Adipocyte (in vitro differentiated cells): ENCODE measurements around the gene TMPRSS9.
"Not testable (repeated sequence)": the region's sequence is repeated elsewhere in the genome, so short reads cannot be mapped to it uniquely, and the experiment has no call there.

Experiments
- DNase-seq: peaks from one replicate; pipeline ENCODE4 v3.0.0-alpha.2; 2015; ENCODE audit warnings: low read depth
- H3K27me3 ChIP-seq: replicated peaks from 2 replicates; pipeline ENCODE4 v1.7.0; 2013; ENCODE audit warnings: mild to moderate bottlenecking, low read length, moderate library complexity; ENCODE audit not compliant: control insufficient read depth, insufficient read depth
- H3K36me3 ChIP-seq: 2 replicates; pipeline ENCODE4 v1.7.0; 2013; ENCODE audit warnings: low read length, mild to moderate bottlenecking, moderate library complexity; ENCODE audit not compliant: control insufficient read depth, insufficient read depth, severe bottlenecking
- H3K4me1 ChIP-seq: 2 replicates; pipeline ENCODE4 v1.7.0; 2013; ENCODE audit warnings: mild to moderate bottlenecking, low read length, moderate library complexity; ENCODE audit not compliant: control insufficient read depth, insufficient read depth
- H3K4me3 ChIP-seq: 2 replicates; pipeline ENCODE4 v1.7.0; 2013; ENCODE audit warnings: mild to moderate bottlenecking, low read length, moderate library complexity
- H3K9ac ChIP-seq: 2 replicates; pipeline ENCODE4 v1.7.0; 2013; ENCODE audit warnings: mild to moderate bottlenecking, low read length, moderate library complexity
- H3K9me3 ChIP-seq: 2 replicates; pipeline ENCODE4 v1.7.0; 2013; ENCODE audit warnings: mild to moderate bottlenecking, low read length, moderate library complexity; ENCODE audit not compliant: control insufficient read depth

Gene TMPRSS9

DNA sequence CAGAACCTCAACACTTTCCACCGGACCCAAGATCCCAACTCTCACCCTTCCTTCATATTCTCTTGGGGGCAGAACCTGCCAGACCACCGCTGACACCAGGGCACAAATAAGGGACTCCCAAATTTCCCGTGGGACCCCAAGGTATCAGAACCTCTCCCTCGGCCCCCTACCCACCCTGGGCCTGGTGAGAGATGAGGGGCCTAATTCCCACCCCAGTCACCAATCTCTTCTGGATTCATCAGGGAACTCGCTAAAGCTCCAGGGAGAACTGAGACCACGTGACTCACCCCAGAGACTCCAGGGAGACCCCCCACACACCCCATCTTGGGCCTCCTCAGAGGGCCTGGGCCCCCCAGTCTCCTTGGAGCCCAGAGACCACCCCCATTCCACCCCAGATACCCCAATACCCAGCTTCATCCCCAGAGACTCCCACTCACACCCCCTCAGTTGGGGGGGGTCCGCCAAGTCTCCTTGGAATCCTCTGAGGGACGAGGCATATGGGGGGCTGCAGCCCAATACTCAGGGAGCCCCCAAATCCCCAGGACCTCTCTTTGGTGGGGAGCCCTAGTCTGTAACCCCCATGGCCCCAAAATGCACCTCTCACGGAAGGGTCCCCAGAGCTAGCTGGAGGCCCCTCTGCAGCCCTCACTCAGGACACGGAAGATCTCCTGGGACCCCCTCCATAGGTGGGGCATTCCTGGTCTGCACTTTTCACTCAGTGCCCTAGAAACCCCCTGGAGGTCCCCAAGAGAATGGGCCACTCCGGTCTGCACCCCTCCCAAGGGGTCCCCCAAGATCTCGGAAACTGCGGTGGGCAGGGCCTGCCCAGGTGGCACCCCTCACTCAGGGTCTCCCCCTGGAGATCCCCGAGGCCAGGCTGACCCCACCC is 95.1 kb downstream of the TMPRSS9 start:
- H3K9ac ChIP-seq: peak overlapping the region; percentile 88
- no peaks in the 10 kb centered on the region for H3K36me3 ChIP-seq
- no peak for DNase-seq
- H3K9me3 ChIP-seq: no peaks in the 10 kb centered on the region
- peaks cover 10% of the 10 kb centered on the region for H3K4me1 ChIP-seq
- H3K4me3 ChIP-seq: peak overlapping the region; percentile 87
- no peaks in the 10 kb centered on the region for H3K27me3 ChIP-seq

DNA sequence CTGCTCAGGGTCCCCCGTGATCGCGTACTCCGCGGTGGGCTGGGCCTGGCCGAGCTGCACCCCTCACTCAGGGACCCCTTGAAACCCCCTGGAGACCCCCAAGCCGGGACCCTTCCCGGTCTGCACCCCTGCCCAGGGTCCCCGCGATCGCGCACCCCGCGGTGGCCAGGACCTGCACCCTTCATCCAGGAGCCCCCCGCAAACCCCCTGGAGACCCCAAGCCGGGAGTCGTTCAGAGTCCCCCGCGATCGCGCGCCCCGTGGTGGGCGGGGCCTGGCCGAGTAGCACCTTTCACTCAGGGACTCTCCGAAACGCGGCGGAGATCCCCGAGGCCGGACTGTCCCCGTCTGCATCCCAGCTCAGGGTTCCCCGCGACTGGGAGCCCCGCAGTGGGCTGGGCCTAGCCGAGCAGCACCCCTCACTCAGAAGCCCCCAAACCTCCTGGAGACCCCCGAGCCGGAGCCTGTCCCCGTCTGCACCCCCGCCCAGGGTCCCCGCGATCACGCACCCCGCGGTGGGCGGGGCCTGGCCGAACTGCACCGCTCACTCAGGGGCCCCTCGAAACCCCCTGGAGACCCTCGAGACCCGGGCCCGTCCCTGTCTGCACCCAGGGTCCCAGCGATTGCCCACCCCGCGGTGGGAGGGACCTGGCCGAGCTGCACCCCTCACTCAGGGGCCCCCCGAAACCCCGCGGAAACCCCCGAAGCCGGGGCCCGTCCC is 95.9 kb downstream of the TMPRSS9 start:
- H3K9ac ChIP-seq: peak overlapping the region; percentile 88

DNA sequence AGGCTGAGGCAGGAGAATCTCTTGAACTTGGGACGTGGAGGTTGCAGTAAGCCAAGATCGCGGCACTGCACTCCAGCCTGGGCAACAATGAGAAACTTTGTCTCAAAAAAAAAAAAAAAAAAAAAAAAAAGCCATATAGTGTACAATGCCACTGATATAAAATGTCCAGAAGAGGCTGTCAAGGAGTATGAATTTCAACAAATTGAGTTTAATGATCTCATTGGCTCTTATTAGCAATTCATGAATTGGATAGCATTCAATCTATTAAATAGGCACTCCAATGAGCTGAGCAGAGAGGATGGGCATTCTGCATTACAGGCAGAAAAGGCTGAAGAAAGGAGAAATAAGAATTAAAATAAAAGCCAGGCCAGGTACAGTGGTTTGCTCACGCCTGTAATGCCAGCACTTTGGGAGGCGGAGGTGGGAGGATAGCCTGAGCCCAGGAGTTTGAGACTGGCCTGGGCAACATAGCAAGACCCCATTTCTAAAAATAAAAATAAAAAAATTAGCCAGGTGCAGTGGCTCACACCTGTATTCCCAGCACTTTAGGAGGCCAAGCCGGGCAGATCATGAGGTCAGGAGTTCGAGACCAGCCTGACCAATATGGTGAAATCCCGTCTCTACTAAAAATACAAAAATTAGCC is 97.5 kb downstream of the TMPRSS9 start:
- Histone ChIP-seq H3K9ac (peak overlapping the region; percentile 81), H3K4me3 (peak overlapping the region; percentile 78), H3K27me3 (no peaks in the 10 kb centered on the region), H3K36me3 (no peaks in the 10 kb centered on the region), H3K4me1 (peaks cover 15% of the 10 kb centered on the region), H3K9me3 (no peaks in the 10 kb centered on the region)
- DNase-seq: no peak

More for the DNA sequence above, 95.9 kb downstream of the TMPRSS9 start:
- Histone ChIP-seq H3K27me3 (no peaks in the 10 kb centered on the region), H3K9me3 (no peaks in the 10 kb centered on the region), H3K36me3 (no peaks in the 10 kb centered on the region), H3K4me3 (peak overlapping the region; percentile 87), H3K4me1 (peaks cover 10% of the 10 kb centered on the region)
- peak; percentile 52 for DNase-seq

DNA sequence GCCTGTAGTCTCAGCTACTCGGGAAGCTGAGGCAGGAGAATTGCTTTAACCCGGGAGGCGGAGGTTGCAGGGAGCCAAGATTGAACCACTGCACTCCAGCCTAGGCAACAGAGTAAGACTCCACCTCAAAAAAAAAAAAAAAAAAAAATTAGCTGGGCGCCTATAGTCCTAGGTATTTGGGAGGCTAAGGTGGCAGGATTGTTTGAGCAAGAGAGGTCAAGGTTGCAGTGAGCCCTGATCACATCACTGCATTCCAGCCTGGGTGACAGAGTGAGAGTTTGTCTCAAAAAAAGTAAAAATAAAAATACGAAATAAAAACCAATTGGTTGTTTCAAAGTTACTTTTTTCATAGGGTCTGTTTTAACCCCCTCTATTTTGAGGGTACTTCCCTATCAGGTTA is 98.0 kb downstream of the TMPRSS9 start:
- no peaks in the 10 kb centered on the region for H3K27me3 ChIP-seq
- no peak for DNase-seq
- peaks cover 17% of the 10 kb centered on the region for H3K4me1 ChIP-seq
- H3K4me3 ChIP-seq: no peak overlapping the region
- H3K36me3 ChIP-seq: no peaks in the 10 kb centered on the region
- no peak overlapping the region for H3K9ac ChIP-seq
- no peaks in the 10 kb centered on the region for H3K9me3 ChIP-seq

DNA sequence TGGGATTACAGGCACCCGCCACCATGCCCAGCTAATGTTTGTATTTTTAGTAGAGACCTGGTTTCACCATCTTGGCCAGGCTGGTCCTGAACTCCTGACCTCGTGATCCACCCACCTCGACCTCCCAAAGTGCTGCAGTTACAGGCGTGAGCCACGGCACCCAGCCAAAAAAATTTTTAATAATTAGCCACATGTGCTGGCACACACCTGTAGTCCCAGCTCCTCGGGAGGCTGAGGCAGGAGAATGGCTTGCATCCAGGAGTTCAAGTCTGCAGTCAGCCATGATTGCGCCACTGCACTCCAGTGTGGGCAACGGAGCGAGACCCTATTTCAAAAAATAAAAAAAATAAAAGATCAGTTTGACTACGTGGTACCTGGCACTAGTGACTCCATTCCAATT is 98.7 kb downstream of the TMPRSS9 start:
- DNase-seq: not testable (repeated sequence)

DNA sequence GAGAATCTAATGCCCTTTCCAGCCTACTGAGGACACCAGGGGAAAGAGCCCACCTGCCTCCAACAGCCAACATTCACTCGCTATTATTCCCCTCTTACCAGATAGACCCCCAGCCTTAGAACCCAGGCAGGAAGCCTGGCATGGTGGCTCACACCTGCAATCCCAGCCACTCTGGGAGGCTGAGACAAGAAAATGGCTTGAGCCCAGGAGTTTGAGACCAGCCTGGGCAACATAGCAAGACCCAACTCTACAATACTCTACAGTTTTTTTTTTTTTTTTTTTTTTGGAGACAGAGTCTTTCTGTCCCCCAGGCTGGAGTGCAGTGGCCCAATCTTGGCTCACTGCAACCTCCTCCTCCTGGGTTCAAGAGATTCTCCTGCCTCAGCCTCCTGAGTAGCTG is 100.2 kb downstream of the TMPRSS9 start:
- Histone ChIP-seq H3K4me1 (peaks cover 17% of the 10 kb centered on the region), H3K36me3 (no peaks in the 10 kb centered on the region), H3K9me3 (no peaks in the 10 kb centered on the region), H3K27me3 (no peaks in the 10 kb centered on the region), H3K9ac (no peak overlapping the region), H3K4me3 (no peak overlapping the region)
- no peak for DNase-seq

More for the DNA sequence above, 98.7 kb downstream of the TMPRSS9 start:
- H3K9me3 ChIP-seq, H3K4me3 ChIP-seq, H3K27me3 ChIP-seq, H3K36me3 ChIP-seq, H3K9ac ChIP-seq: not testable (repeated sequence)
- peaks cover 17% of the 10 kb centered on the region for H3K4me1 ChIP-seq

DNA sequence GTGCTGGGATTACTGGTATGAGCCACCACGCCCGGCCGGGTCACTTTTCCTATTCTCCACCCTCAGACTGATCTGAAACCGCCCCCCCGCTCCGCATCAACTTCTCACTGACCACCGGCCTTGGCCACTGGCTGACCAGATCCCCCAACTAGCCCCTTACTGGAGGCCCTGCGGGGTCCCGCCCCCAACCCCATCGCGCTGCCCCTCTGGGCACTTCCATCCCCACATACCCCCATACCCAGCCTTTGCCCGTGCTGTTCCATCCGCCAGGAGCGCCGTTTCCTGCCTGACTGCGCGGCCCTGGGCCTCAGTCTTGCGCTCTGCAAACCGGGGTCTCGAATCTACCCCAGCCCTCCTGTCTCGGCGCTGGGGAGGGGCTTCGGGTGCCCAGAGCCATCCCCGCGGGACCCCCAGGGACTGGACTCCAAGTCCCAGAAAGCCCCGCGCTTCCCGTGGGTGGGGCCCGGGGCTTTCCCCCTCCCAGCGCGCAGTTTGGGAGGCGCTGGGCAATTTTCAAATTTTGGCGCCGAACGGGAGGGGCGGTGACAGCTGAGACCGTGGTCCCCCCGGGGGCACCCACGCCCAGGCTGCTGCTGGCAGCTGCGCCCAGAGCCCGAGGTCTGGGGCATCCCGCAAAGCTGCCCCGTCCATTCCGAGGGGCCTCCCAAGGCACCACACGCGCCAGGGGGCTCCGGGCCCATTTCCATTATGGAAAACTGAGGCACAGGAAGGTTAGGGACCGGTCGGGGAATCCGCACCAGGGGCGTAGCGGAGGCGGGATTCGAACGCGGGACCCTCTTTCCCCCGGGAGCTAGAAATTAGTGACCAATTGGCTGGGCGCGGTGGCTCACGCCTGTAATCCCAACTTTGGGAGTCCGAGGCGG is 101.9 kb downstream of the TMPRSS9 start:
- Histone ChIP-seq H3K36me3 (no peaks in the 10 kb centered on the region), H3K4me3 (peak overlapping the region; percentile 86), H3K4me1 (peaks cover 11% of the 10 kb centered on the region), H3K9me3 (no peaks in the 10 kb centered on the region), H3K27me3 (no peaks in the 10 kb centered on the region), H3K9ac (peak overlapping the region; percentile 79)
- DNase-seq: peak; percentile 73

DNA sequence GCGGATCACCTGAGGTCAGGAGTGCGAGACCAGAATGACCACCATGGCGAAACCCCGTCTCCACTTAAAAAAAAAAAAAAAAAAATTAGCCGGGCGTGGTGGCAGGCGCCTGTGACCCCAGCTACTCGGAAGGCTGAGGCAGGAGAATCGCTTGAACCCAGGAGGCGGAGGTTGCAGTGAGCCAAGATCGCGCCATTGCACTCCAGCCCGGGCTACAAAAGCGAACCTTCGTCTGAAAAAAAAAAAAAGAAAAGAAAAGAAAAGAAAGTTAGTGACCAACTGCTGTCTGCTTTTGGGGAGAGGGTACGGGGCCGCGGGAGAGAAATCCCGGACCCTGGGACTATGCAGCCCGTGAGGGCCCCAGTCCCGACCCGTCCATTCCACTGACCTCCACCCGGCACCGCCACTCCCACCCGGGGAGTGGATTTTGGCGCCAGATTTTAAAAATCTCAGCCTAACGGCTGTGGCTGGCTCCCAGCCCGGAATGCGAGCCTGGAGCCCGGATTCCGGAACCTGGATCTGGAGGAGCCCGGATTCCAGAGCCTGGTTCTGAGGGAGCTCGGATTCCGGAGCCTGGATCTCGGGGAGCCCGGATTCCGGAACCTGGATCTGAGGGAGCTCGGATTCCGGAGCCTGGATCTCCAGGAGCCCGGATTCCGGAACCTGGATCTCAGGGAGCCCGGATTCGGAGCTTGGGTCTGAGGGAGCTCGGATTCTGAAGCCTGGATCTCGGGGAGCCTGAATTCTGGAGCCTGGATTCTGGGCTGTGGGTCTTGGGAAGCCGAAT is 102.8 kb downstream of the TMPRSS9 start:
- Histone ChIP-seq H3K4me1 (peaks cover 7% of the 10 kb centered on the region), H3K27me3 (no peaks in the 10 kb centered on the region)

DNA sequence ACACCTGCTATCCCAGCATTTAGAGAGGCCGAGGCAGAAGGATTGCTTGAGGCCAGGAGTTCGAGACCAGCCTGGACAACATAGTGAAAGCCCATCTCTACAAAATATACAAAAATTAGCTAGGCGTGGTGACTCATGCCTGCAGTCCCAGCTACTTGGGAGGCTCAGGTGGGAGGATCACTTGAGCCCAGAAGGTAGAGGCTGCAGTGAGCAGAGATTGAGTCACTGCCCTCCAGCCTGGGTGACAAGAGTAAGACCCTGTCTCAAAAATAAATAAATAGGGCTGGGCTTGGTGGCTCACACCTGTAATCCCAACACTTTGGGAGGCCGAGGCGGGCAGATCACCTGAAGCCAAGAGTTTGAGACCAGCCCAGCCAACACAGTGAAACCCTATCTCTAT is 103.6 kb downstream of the TMPRSS9 start:
- H3K27me3 ChIP-seq, DNase-seq, H3K9ac ChIP-seq, H3K9me3 ChIP-seq, H3K4me1 ChIP-seq, H3K36me3 ChIP-seq, H3K4me3 ChIP-seq: not testable (repeated sequence)

More for the DNA sequence above, 102.8 kb downstream of the TMPRSS9 start:
- Histone ChIP-seq H3K9me3 (no peaks in the 10 kb centered on the region), H3K36me3 (no peaks in the 10 kb centered on the region), H3K9ac (peak overlapping the region; percentile 79), H3K4me3 (peak overlapping the region; percentile 86)
- DNase-seq: peak; percentile 96

DNA sequence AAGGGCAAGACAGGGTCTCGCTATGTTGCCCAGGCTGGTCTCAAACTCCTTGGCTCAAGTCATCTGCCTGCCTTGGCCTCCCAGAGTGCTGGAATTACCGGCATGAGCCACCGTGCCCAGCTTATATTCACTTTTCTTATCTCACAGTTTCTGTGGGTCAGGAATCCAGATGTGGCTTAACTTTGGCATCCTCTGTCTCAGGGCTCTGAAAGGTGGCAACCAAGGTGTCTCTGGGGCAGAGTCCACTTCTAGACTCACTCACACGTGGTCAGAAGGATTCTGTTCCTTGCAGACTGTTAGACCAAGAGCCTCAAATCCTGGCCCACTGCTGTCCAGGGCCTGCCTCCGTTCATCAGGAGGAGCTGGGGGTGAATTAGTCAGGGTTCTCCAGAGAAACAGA is 104.3 kb downstream of the TMPRSS9 start:
- Histone ChIP-seq H3K36me3 (no peaks in the 10 kb centered on the region), H3K27me3 (no peaks in the 10 kb centered on the region), H3K9ac (no peak overlapping the region), H3K9me3 (no peaks in the 10 kb centered on the region), H3K4me3 (no peak overlapping the region), H3K4me1 (peaks cover 12% of the 10 kb centered on the region)
- DNase-seq: no peak
